Activated naive CD8-positive, alpha-beta T cell (primary cell): ENCODE measurements around the gene GAB2.

Source experiments
- H3K27ac Mint-ChIP-seq: one replicate; pipeline ENCODE4 v1.8.0; 2021; ENCODE audit warnings: mixed read lengths
- H3K27me3 Mint-ChIP-seq: one replicate; pipeline ENCODE4 v1.8.0; 2021; ENCODE audit warnings: mixed read lengths
- H3K36me3 Mint-ChIP-seq: one replicate; pipeline ENCODE4 v1.8.0; 2021; ENCODE audit warnings: mixed read lengths
- H3K4me1 Mint-ChIP-seq: one replicate; pipeline ENCODE4 v1.8.0; 2021; ENCODE audit warnings: low read depth, mixed read lengths
- H3K4me3 Mint-ChIP-seq: one replicate; pipeline ENCODE4 v1.8.0; 2021; ENCODE audit warnings: mild to moderate bottlenecking, mixed read lengths
- H3K9me3 Mint-ChIP-seq: one replicate; pipeline ENCODE4 v1.8.0; 2021; ENCODE audit warnings: low read depth, mixed read lengths

The GAB2 gene

DNA sequence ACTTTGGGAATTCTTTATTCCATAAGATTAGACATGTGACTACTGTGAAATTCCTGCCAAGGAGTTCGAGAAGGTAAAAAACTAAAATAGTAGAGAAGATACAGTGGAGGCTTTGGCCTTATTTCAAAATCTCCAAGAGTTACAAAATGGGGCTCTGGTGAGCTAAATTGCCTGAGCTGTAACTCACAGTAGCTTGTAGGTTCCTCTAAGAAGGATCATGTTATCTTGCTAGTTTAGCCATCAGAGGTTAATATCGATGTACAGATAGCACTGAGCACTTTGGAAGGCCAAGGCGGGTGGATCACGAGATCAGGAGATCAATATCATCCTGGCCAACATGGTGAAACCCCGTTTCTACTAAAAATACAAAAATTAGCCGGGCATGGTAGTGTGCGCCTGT, 147.8 kb downstream of the GAB2 start:
- peaks cover 14% of the 10 kb centered on the region for H3K36me3 Mint-ChIP-seq
- H3K4me3 Mint-ChIP-seq: no peak overlapping the region
- H3K9me3 Mint-ChIP-seq: peaks cover 6% of the 10 kb centered on the region
- no peaks in the 10 kb centered on the region for H3K27me3 Mint-ChIP-seq
- H3K27ac Mint-ChIP-seq: no peak overlapping the region
- H3K4me1 Mint-ChIP-seq: no peaks in the 10 kb centered on the region

DNA sequence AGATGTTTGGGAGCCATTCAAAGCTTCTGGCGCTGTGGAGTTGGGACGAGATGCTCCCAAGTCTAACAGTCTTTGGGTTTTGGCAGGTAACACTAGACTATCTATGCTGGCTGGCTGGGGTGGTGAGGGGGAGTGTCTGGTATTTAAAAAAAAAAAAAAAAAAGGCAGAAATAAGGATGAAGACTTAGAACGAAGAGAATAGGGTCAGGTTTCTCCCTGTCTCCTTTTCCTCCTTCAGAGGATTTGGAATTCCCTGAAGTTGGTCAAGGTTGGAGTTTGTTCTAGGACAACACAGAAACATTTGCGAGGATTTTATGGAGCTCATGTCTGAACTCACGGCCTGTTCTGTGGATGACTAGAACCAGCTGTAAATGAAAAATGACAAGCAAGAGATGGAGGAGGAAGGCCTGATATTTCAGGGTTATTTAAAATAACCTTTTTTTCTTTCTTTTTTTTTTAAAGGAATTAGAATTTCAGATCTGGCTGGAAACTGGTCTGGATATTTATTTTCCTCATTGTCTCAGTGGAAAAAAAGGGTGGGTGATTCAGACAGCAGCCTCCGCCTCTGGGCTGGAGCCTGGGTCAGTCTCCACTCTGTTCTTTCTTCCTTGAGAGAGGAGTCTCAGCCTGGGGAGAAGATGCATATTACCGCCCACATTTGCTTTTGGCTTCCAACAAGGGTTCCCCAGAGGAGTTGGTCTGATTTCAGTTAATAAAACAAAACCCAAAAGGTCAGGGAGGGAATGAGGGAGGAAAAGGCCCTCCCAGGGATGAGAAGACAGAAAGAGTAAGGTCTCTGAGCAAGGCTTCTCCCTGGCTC, 148.8 kb downstream of the GAB2 start:
- Mint-ChIP-seq H3K9me3 (peaks cover 6% of the 10 kb centered on the region), H3K27me3 (no peaks in the 10 kb centered on the region), H3K36me3 (peaks cover 12% of the 10 kb centered on the region), H3K27ac (no peak overlapping the region), H3K4me1 (no peaks in the 10 kb centered on the region), H3K4me3 (no peak overlapping the region)

DNA sequence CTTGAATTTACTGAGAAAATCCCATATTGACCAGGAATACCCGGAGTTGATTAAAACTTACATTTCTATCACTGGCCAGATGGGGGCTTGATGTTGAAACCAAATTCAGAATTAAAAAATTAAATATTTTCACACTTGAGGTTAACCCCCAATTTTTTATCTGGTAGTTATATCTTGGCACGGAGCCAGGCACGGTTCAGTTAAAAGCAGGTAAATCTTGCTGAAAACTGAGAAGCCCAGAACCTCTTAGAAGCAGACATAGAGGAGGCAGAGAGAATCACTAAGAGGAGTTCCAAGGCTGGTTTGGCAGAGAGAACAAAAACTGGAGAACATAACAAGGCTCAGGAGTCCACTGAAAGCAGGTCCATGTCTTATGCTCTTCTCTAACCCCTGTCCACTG, 151.2 kb downstream of the GAB2 start:
- Mint-ChIP-seq H3K27ac (no peak overlapping the region), H3K9me3 (no peaks in the 10 kb centered on the region), H3K27me3 (no peaks in the 10 kb centered on the region), H3K4me3 (no peak overlapping the region), H3K4me1 (no peaks in the 10 kb centered on the region), H3K36me3 (no peaks in the 10 kb centered on the region)

DNA sequence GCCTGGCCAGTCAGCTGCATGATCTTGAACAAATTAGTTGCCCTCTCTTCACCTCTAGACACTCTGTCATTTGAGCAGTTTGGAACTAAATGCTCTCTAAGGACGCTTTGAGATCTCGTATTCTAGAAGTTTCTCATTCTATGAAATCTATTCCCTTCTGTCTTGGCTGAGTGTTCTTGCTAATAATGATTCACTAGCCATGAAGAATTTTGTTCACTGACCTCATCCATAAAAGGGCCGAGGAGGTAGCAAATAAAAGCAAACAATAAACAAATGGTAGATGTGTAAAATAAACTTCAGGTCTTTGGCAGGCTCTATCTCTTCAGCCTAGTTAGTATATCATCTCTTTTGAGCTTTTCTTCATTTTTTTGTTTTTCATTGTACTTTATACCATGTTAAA, 152.3 kb downstream of the GAB2 start:
- no peak overlapping the region for H3K4me3 Mint-ChIP-seq
- H3K36me3 Mint-ChIP-seq: no peaks in the 10 kb centered on the region
- H3K9me3 Mint-ChIP-seq: no peaks in the 10 kb centered on the region
- H3K4me1 Mint-ChIP-seq: no peaks in the 10 kb centered on the region
- H3K27ac Mint-ChIP-seq: no peak overlapping the region
- H3K27me3 Mint-ChIP-seq: no peaks in the 10 kb centered on the region

DNA sequence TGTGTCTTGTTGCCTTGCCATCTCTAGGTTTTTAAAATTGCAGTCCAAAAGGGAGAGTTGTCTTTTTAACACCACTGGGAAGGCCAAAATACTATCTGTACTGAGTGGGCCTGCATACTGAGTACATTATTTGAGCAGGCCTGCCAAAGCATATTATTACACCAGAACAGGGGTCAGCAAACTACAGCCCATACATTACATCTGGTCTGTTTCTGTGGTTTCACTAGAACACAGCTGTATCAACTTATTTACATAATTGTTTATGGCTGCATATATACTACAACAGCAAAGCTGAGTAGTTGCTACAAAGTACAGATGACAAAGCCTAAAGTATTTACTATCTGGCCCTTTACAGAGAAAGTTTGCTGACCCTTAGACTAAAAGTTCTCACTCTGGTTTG, 154.9 kb downstream of the GAB2 start:
- no peaks in the 10 kb centered on the region for H3K4me1 Mint-ChIP-seq
- no peaks in the 10 kb centered on the region for H3K9me3 Mint-ChIP-seq
- H3K36me3 Mint-ChIP-seq: no peaks in the 10 kb centered on the region
- H3K27ac Mint-ChIP-seq: no peak overlapping the region
- no peaks in the 10 kb centered on the region for H3K27me3 Mint-ChIP-seq
- H3K4me3 Mint-ChIP-seq: no peak overlapping the region

DNA sequence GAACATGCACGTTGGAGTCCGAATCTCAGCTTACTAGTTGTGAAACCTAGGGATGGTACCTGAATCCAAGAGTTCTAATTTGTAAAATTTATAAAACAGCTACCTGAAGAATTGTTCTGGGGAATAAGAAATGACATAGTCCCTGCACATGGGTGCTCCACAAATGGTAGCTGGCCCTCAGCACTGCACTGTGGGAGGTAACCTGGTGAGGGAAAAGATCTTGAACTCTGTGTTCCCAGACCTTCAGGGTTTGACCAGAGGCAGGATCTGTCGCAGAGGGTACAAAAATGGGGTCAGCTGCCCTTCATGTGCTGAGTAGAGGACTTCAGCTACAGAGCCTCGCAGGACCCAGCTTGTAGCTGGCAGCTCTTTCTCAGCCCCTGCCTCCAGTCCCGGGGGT, 155.4 kb downstream of the GAB2 start:
- Mint-ChIP-seq H3K9me3 (no peaks in the 10 kb centered on the region), H3K4me1 (no peaks in the 10 kb centered on the region), H3K27ac (no peak overlapping the region), H3K36me3 (no peaks in the 10 kb centered on the region), H3K27me3 (no peaks in the 10 kb centered on the region), H3K4me3 (no peak overlapping the region)

DNA sequence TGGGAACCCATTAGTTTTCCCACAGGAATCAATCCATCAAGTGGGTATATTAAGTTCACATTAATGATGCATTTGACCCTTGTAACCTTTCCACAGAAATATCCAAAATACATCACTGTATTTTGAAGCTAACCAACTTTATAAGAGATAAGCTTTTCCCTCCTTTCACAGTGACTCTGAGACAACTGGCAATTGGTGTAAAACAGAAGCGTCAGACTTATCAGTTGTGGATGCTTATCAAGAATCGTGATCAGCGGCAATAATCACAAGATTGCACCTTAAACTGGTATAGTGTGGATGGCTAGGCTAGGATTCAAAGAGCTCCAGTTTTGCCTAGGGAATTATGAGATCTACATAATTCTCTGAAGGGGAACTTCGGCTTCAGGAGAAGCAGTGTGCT, 155.8 kb downstream of the GAB2 start:
- no peak overlapping the region for H3K4me3 Mint-ChIP-seq
- no peaks in the 10 kb centered on the region for H3K36me3 Mint-ChIP-seq
- no peaks in the 10 kb centered on the region for H3K4me1 Mint-ChIP-seq
- H3K27me3 Mint-ChIP-seq: no peaks in the 10 kb centered on the region
- no peak overlapping the region for H3K27ac Mint-ChIP-seq
- H3K9me3 Mint-ChIP-seq: no peaks in the 10 kb centered on the region

DNA sequence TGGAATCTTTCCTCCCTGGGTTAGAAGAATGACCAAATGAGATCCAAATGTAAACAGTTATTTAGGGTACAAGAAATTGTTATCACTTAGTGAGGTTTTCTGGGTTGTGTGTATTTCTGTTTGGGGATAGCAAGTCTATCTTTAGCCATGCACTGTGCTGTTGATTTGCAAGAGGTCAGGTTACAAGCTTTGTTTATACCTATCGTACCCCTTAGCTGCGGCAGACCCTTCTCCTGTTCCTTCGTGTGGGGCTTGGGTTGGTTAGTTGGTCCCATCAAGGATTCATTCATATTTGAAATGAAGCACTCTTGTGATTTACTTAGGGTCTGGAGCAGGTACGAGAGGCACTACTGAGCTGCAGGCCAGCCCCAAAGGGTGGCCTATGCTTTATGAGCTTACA, 156.3 kb downstream of the GAB2 start:
- H3K27ac Mint-ChIP-seq: no peak overlapping the region
- H3K36me3 Mint-ChIP-seq: no peaks in the 10 kb centered on the region
- H3K4me1 Mint-ChIP-seq: no peaks in the 10 kb centered on the region
- no peaks in the 10 kb centered on the region for H3K9me3 Mint-ChIP-seq
- H3K27me3 Mint-ChIP-seq: no peaks in the 10 kb centered on the region
- no peak overlapping the region for H3K4me3 Mint-ChIP-seq

DNA sequence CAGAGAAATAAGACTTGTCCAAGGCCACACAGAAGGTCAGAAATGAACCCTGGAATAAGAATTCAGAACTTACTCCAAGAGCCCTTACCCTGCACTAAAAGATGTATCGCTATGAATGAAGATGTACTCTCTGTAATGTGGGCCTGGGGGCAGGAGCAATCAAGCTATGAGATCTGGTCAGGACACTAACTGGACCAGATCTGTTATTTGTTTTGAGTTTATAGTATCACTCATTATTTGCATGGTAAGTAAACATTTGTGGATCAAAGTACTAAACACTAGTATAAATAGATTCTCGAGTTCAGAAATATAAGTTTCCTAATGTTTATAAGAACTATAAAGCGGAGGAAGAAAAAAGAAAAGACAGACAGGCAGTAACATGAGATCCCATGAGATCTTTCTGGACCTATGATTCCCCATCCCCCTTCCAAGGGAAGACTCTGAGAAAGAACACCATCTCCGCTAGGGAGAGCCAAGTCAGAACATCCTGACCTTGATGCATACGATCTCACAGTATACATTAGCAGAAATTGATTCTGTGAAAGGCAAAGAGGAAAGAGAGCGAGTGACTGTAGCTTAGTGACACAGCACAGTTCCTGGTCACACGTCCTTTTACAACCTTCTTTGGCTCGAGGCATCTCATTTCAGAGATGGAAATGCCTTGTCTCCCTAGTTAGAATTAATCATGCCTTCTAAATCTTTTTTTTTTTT, 157.7 kb downstream of the GAB2 start:
- no peaks in the 10 kb centered on the region for H3K27me3 Mint-ChIP-seq
- no peaks in the 10 kb centered on the region for H3K9me3 Mint-ChIP-seq
- H3K4me1 Mint-ChIP-seq: no peaks in the 10 kb centered on the region
- no peak overlapping the region for H3K27ac Mint-ChIP-seq
- no peak overlapping the region for H3K4me3 Mint-ChIP-seq
- no peaks in the 10 kb centered on the region for H3K36me3 Mint-ChIP-seq

DNA sequence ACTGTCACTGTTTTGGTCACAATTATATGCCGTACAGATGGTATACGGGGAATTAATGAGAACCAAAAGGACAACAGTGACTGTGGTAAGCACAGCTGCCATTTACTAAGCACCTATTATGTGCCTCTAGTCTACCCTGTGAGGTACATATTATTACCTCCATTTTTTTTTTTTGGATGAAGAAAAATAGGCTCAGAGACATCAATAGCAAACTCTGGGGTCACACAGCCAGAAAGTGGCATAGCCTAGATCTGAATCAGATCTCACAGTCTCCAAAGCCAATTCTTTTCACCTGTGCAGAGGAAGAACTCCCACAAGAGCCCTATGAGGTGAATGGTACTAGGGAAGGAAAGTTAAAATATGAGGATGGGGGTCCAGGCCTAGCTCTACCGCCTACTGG, 160.0 kb downstream of the GAB2 start:
- no peaks in the 10 kb centered on the region for H3K27me3 Mint-ChIP-seq
- no peak overlapping the region for H3K4me3 Mint-ChIP-seq
- H3K9me3 Mint-ChIP-seq: no peaks in the 10 kb centered on the region
- H3K4me1 Mint-ChIP-seq: no peaks in the 10 kb centered on the region
- H3K36me3 Mint-ChIP-seq: no peaks in the 10 kb centered on the region
- no peak overlapping the region for H3K27ac Mint-ChIP-seq

DNA sequence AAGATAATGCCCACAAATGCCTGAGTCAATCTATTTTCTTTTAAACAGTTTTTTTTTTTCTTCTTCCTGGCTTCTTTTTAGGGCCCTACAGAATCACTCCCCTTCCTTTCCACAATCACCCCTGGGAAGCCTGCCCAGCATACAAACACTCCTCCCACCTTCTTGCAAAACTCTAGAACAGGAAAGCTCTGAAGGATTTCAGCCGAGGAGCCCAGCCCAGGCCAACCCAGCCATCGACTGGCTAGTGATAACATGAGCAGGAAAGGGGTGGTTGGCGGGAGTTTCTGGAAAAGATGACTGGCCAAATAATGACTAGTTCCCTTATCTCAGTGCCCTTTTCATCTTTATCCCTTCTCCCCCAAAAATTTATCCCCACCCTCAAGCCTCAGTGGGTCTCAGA, 160.7 kb downstream of the GAB2 start:
- H3K4me1 Mint-ChIP-seq: no peaks in the 10 kb centered on the region
- no peak overlapping the region for H3K27ac Mint-ChIP-seq
- H3K36me3 Mint-ChIP-seq: no peaks in the 10 kb centered on the region
- H3K27me3 Mint-ChIP-seq: no peaks in the 10 kb centered on the region
- H3K4me3 Mint-ChIP-seq: no peak overlapping the region
- no peaks in the 10 kb centered on the region for H3K9me3 Mint-ChIP-seq

DNA sequence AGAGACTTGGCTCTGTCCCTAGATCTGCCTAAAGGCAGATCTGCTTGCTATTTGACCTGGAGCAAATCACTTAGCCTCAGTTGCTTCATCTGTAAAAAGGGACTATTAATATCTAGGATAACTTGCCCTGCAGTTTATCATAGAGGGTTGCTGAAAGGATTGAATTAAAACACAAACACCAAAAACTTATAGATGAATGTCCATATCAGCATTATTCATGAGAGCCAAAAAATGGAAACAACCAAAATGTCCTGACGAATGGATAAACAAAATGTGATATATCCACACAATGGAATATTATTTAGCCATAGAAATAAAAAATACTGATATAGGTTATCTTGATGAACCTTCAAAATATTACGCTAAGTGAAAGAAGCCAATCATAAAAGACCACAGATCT, 161.7 kb downstream of the GAB2 start:
- Mint-ChIP-seq H3K9me3 (no peaks in the 10 kb centered on the region), H3K4me1 (no peaks in the 10 kb centered on the region), H3K27ac (no peak overlapping the region), H3K36me3 (no peaks in the 10 kb centered on the region), H3K4me3 (no peak overlapping the region), H3K27me3 (no peaks in the 10 kb centered on the region)

DNA sequence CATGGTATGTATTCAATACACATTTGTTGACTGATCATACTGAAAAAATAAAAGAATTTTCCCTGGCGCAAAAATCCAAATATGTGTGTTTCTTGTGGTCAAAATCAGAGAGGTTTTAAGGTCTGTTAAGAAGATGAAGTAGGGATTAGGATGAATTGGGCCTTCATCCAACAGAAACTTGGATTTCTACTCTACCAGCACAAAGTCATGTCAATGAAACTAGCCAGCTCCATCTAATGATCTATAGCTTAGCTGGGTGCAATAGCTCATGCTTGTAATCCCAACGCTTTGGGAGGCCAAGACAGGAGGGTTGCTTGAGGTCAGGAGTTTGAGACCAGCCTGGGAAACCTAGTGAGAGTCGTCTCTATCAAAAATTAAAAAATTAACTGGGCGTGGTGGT, 163.4 kb downstream of the GAB2 start:
- Mint-ChIP-seq H3K27ac (no peak overlapping the region), H3K9me3 (no peaks in the 10 kb centered on the region), H3K36me3 (no peaks in the 10 kb centered on the region), H3K27me3 (no peaks in the 10 kb centered on the region), H3K4me3 (no peak overlapping the region), H3K4me1 (no peaks in the 10 kb centered on the region)

DNA sequence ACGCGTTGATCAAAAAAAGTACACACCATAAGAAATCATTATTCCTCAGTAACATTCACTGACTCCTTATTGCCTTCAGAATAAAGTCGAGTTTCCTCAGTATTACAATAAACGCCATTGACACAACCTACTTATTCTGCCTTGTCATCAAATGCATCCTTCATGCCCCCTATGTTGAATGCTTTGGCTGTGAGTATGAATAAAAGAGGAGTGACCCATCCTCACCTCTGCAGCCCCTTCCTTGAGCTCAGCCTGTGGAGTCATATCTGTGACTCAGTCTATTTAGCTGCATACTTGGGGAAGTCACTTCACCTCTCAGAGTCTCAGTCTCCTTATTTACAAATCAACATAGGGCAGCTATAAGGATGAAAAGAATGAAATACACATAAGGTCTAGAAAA, 163.8 kb downstream of the GAB2 start:
- no peak overlapping the region for H3K4me3 Mint-ChIP-seq
- H3K27ac Mint-ChIP-seq: no peak overlapping the region
- H3K4me1 Mint-ChIP-seq: no peaks in the 10 kb centered on the region
- no peaks in the 10 kb centered on the region for H3K9me3 Mint-ChIP-seq
- H3K27me3 Mint-ChIP-seq: no peaks in the 10 kb centered on the region
- H3K36me3 Mint-ChIP-seq: no peaks in the 10 kb centered on the region

DNA sequence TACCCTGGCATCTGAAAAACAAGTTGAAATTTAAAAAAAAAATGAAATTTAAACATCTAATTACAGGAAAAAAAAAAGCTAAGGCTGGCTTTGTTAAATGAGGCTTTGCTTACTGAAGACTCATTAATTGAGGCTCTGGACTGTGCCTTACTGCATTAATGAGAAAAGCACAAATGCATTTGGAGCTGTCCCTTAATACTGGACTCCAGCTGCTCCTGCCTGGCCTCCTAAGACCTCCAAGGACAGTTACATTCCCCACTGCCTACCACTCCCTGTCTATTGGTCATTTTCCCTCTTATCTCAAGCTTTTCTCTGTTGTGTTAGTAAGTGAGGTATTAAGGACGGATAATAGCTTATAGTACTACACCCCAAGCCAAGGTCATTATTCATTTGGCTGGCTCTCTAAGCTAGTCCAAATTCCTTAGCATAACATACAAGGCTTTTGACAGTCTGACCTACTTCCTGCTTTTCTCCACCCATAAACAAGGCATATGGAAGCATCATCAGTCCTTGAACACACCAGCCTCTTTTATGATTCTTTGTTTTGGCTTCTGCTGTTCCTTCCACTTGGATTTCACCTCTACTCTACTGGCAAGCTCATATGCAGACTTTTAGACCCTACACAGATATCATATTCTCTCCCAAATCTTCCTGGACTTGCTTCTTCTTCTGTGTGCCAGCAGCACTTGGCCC, 166.4 kb downstream of the GAB2 start:
- Mint-ChIP-seq H3K4me1 (no peaks in the 10 kb centered on the region), H3K9me3 (no peaks in the 10 kb centered on the region), H3K4me3 (no peak overlapping the region), H3K27ac (no peak overlapping the region), H3K27me3 (no peaks in the 10 kb centered on the region), H3K36me3 (peaks cover 5% of the 10 kb centered on the region)
